Mesenchymal stem cell (in vitro differentiated cells and primary cell): ENCODE data around the gene DPF1.
A peak's percentile ranks its signal among the peaks of the same experiment; 100 is the strongest.

Experiments
- DNase-seq: peaks from one replicate; pipeline ENCODE4 v3.0.0-alpha.2; 2013
- H2AFZ ChIP-seq: one replicate; pipeline ENCODE4 v1.6.1; 2013; ENCODE audit warnings: low read depth, mild to moderate bottlenecking, control low read depth, inconsistent platforms, low read length, moderate library complexity
- H2AK5ac ChIP-seq: 2 replicates; pipeline ENCODE4 v1.6.1; 2013; ENCODE audit warnings: low read length, moderate library complexity, mild to moderate bottlenecking, inconsistent platforms; ENCODE audit not compliant: severe bottlenecking
- H2BK120ac ChIP-seq: one replicate; pipeline ENCODE4 v1.6.1; 2013; ENCODE audit warnings: low read depth, mild to moderate bottlenecking, inconsistent platforms, low read length, moderate library complexity
- H2BK12ac ChIP-seq, 2 experiments: one replicate each; pipeline ENCODE4 v1.6.1; 2013; ENCODE audit warnings: inconsistent platforms in 2 of 2, low read length in 2 of 2, mild to moderate bottlenecking in 2 of 2, moderate library complexity in 2 of 2, control low read depth in 1 of 2
- H2BK15ac ChIP-seq: one replicate; pipeline ENCODE4 v1.6.1; 2013; ENCODE audit warnings: mild to moderate bottlenecking, low read depth, inconsistent platforms; ENCODE audit not compliant: poor library complexity, severe bottlenecking
- H2BK5ac ChIP-seq: 2 replicates; pipeline ENCODE4 v1.6.1; 2013; ENCODE audit warnings: low read depth, mild to moderate bottlenecking, low read length, control low read depth, inconsistent platforms; ENCODE audit not compliant: poor library complexity, severe bottlenecking
- H3K14ac ChIP-seq, 2 experiments: one replicate each; pipeline ENCODE4 v1.6.1; 2013; ENCODE audit warnings: inconsistent platforms in 2 of 2, low read length in 2 of 2, control low read depth in 1 of 2, mild to moderate bottlenecking in 1 of 2, moderate library complexity in 1 of 2
- H3K18ac ChIP-seq, 2 experiments: one replicate each; pipeline ENCODE4 v1.6.1; 2013; ENCODE audit warnings: inconsistent platforms in 2 of 2, low read length in 2 of 2, control low read depth in 1 of 2, low read depth in 1 of 2, mild to moderate bottlenecking in 1 of 2
- H3K23ac ChIP-seq, 2 experiments: one replicate each; pipeline ENCODE4 v1.6.1; 2013; ENCODE audit warnings: inconsistent platforms in 2 of 2, low read length in 2 of 2, mild to moderate bottlenecking in 2 of 2, moderate library complexity in 2 of 2, control low read depth in 1 of 2
- H3K27ac ChIP-seq: 2 replicates; pipeline ENCODE4 v1.5.1; 2013; ENCODE audit warnings: mild to moderate bottlenecking, moderate library complexity, low read length, control low read depth, inconsistent platforms; ENCODE audit not compliant: poor library complexity, severe bottlenecking
- H3K27me3 ChIP-seq, 2 experiments: 2 replicates each; pipeline versions ENCODE4 v1.6.1 to v1.7.0; 2013; ENCODE audit warnings: low read length in 2 of 2, mild to moderate bottlenecking in 2 of 2, moderate library complexity in 2 of 2, control low read depth in 1 of 2, inconsistent platforms in 1 of 2; ENCODE audit not compliant: control insufficient read depth in 1 of 2, insufficient read depth in 1 of 2
- H3K36me3 ChIP-seq, 2 experiments: 2 replicates each; pipeline versions ENCODE4 v1.6.1 to v1.7.0; 2013; ENCODE audit warnings: low read length in 2 of 2, control low read depth in 1 of 2, inconsistent platforms in 1 of 2, low read depth in 1 of 2, mild to moderate bottlenecking in 1 of 2; ENCODE audit not compliant: insufficient read depth in 2 of 2, control insufficient read depth in 1 of 2
- H3K4ac ChIP-seq, 2 experiments: one replicate each; pipeline ENCODE4 v1.6.1; 2013; ENCODE audit warnings: inconsistent platforms in 2 of 2, low read length in 2 of 2, mild to moderate bottlenecking in 2 of 2, moderate library complexity in 2 of 2, control low read depth in 1 of 2, low read depth in 1 of 2
- H3K4me1 ChIP-seq: 2 replicates; pipeline ENCODE4 v1.6.1; 2013; ENCODE audit warnings: low read depth, low read length, control low read depth; ENCODE audit not compliant: control insufficient read depth, insufficient read depth
- H3K4me2 ChIP-seq: 2 replicates; pipeline ENCODE4 v1.6.1; 2013; ENCODE audit warnings: low read length, mild to moderate bottlenecking, inconsistent platforms; ENCODE audit not compliant: poor library complexity, severe bottlenecking
- H3K4me3 ChIP-seq, 2 experiments: 2 replicates each; pipeline versions ENCODE4 v1.5.1 to v1.7.0; 2013; ENCODE audit warnings: low read length in 2 of 2, mild to moderate bottlenecking in 2 of 2, control low read depth in 1 of 2, low read depth in 1 of 2; ENCODE audit not compliant: insufficient read depth in 1 of 2
- H3K79me1 ChIP-seq: replicated peaks from 2 replicates; pipeline ENCODE4 v1.6.1; 2013; ENCODE audit warnings: mild to moderate bottlenecking, control low read depth, low read length, inconsistent platforms; ENCODE audit not compliant: poor library complexity, severe bottlenecking
- H3K9ac ChIP-seq: 2 replicates; pipeline ENCODE4 v1.7.0; 2013; ENCODE audit warnings: mild to moderate bottlenecking, low read length, moderate library complexity
- H3K9me3 ChIP-seq: 2 replicates; pipeline ENCODE4 v1.7.0; 2013; ENCODE audit warnings: mild to moderate bottlenecking, low read length; ENCODE audit not compliant: control insufficient read depth
- H4K8ac ChIP-seq: one replicate; pipeline ENCODE4 v1.6.1; 2013; ENCODE audit warnings: inconsistent platforms, mild to moderate bottlenecking, low read length, moderate library complexity
- H4K91ac ChIP-seq: one replicate; pipeline ENCODE4 v1.6.1; 2013; ENCODE audit warnings: mild to moderate bottlenecking, low read length, inconsistent platforms
- WGBS: methylation state at CpG from one replicate; pipeline ENCODE4 v1.1.7; 2013; ENCODE audit warnings: mixed read lengths; 5-methylcytosine and 5-hydroxymethylcytosine counted together

DPF1 gene

GRCh38 chr19:38202504-38202903, 21.5 kb downstream of the DPF1 start:
- Histone ChIP-seq H2BK12ac (no peak overlapping the region), H2AFZ (no peak overlapping the region), H3K18ac (no peak overlapping the region), H2BK120ac (no peak overlapping the region), H3K79me1 (peaks cover 16% of the 10 kb centered on the region), H4K8ac (no peak overlapping the region), H3K4me1 (peaks cover 4% of the 10 kb centered on the region), H3K27ac (no peak overlapping the region), H2BK5ac (no peak overlapping the region), H3K4ac (no peak overlapping the region), H3K23ac (no peak overlapping the region), H3K9ac (no peak overlapping the region), H3K27me3 (no peaks in the 10 kb centered on the region), H2BK15ac (no peak overlapping the region), H3K9me3 (no peaks in the 10 kb centered on the region), H2AK5ac (no peak overlapping the region), H3K36me3 (peaks cover 66 to 83% of the 10 kb centered on the region in 2 experiments), H3K14ac (no peak overlapping the region), H3K4me2 (no peak overlapping the region), H3K4me3 (no peak overlapping the region), H4K91ac (no peak overlapping the region)
- WGBS = 95% methylated on average over 14 of the region's 14 CpGs
- no peak for DNase-seq

GRCh38 chr19:38201731-38202130, 22.3 kb downstream of the DPF1 start:
- Histone ChIP-seq H2AFZ (no peak overlapping the region), H2AK5ac (no peak overlapping the region), H3K4ac (no peak overlapping the region), H2BK5ac (no peak overlapping the region), H3K18ac (no peak overlapping the region), H3K27me3 (no peaks in the 10 kb centered on the region), H3K27ac (no peak overlapping the region), H3K14ac (no peak overlapping the region), H3K23ac (no peak overlapping the region), H3K4me1 (peaks cover 2% of the 10 kb centered on the region), H2BK120ac (no peak overlapping the region), H3K79me1 (peaks cover 18% of the 10 kb centered on the region), H3K4me3 (no peak overlapping the region), H3K9ac (no peak overlapping the region), H3K4me2 (no peak overlapping the region), H3K9me3 (no peaks in the 10 kb centered on the region), H2BK12ac (no peak overlapping the region), H4K91ac (no peak overlapping the region), H4K8ac (no peak overlapping the region), H2BK15ac (no peak overlapping the region), H3K36me3 (peaks cover 70 to 82% of the 10 kb centered on the region in 2 experiments)
- no peak for DNase-seq
- 93% methylated on average over 15 of the region's 15 CpGs for WGBS

GRCh38 chr19:38199340-38199739, 24.7 kb downstream of the DPF1 start:
- Histone ChIP-seq H2AK5ac (no peak overlapping the region), H2AFZ (no peak overlapping the region), H3K79me1 (peaks cover 27% of the 10 kb centered on the region)

GRCh38 chr19:38197937-38198704, 25.9 kb downstream of the DPF1 start:
- H2AFZ ChIP-seq = no peak overlapping the region
- no peak overlapping the region for H3K23ac ChIP-seq
- no peak overlapping the region for H2BK120ac ChIP-seq
- no peak overlapping the region for H3K9ac ChIP-seq
- H3K36me3 ChIP-seq = peaks cover 62 to 88% of the 10 kb centered on the region in 2 experiments
- peaks cover 9% of the 10 kb centered on the region for H3K4me1 ChIP-seq
- H3K18ac ChIP-seq = no peak overlapping the region
- no peak overlapping the region for H2BK15ac ChIP-seq
- peaks cover 31% of the 10 kb centered on the region for H3K79me1 ChIP-seq
- H3K9me3 ChIP-seq = no peaks in the 10 kb centered on the region
- no peak overlapping the region for H3K4me2 ChIP-seq
- no peak for DNase-seq
- H3K4ac ChIP-seq = no peak overlapping the region
- no peak overlapping the region for H2BK12ac ChIP-seq
- no peaks in the 10 kb centered on the region for H3K27me3 ChIP-seq
- H4K91ac ChIP-seq = peak overlapping the region; percentile 40
- H2AK5ac ChIP-seq = no peak overlapping the region
- H3K4me3 ChIP-seq = no peak overlapping the region
- H3K27ac ChIP-seq = no peak overlapping the region
- no peak overlapping the region for H2BK5ac ChIP-seq
- 93% methylated on average over 25 of the region's 25 CpGs for WGBS
- H3K14ac ChIP-seq = no peak overlapping the region
- no peak overlapping the region for H4K8ac ChIP-seq

More at GRCh38 chr19:38199340-38199739, 24.7 kb downstream of the DPF1 start:
- no peak overlapping the region for H4K8ac ChIP-seq
- H4K91ac ChIP-seq = no peak overlapping the region
- H3K4me3 ChIP-seq = no peak overlapping the region
- no peak overlapping the region for H2BK120ac ChIP-seq
- H3K9ac ChIP-seq = no peak overlapping the region
- H2BK15ac ChIP-seq = no peak overlapping the region
- no peaks in the 10 kb centered on the region for H3K9me3 ChIP-seq
- 97% methylated on average over 11 of the region's 11 CpGs for WGBS
- no peak overlapping the region for H3K4ac ChIP-seq
- H3K27me3 ChIP-seq = no peaks in the 10 kb centered on the region
- no peak overlapping the region for H2BK5ac ChIP-seq
- peaks cover 2% of the 10 kb centered on the region for H3K4me1 ChIP-seq
- H3K4me2 ChIP-seq = no peak overlapping the region
- H3K14ac ChIP-seq = no peak overlapping the region
- no peak for DNase-seq
- H3K18ac ChIP-seq = no peak overlapping the region
- no peak overlapping the region for H3K27ac ChIP-seq
- H2BK12ac ChIP-seq = no peak overlapping the region
- no peak overlapping the region for H3K23ac ChIP-seq
- H3K36me3 ChIP-seq = peaks cover 66 to 88% of the 10 kb centered on the region in 2 experiments
